Ascending aorta (tissue), 2 donors: Measurements from ENCODE around the gene PRMT7. TPM values are rescaled to one million over a fixed set of nuclear protein-coding genes. Genes with fewer than 3 reads are reported as not detected.

Experiments
- DNase-seq, 2 donors: peaks; one replicate each; pipeline ENCODE4 v3.0.0-alpha.2; 2019; ENCODE audit warnings: low spot score in 2 of 2
- H3K27ac ChIP-seq, 2 donors: fragments of 200-600 bp; sonication (generic); one replicate each; pipeline ENCODE4 v1.5.1; 2016 to 2017; ENCODE audit warnings: mild to moderate bottlenecking in 1 of 2
- H3K27me3 ChIP-seq: fragments of 200-600 bp; sonication (generic); one replicate; pipeline ENCODE4 v1.5.1; 2017
- H3K36me3 ChIP-seq, 2 donors: fragments of 200-600 bp; sonication (generic); one replicate each; pipeline ENCODE4 v1.5.1; 2016
- H3K4me1 ChIP-seq, 2 donors: fragments of 200-600 bp; sonication (generic); one replicate each; pipeline ENCODE4 v1.5.1; 2016 to 2017; ENCODE audit warnings: mild to moderate bottlenecking in 1 of 2
- H3K4me3 ChIP-seq, 2 donors: fragments of 200-600 bp; sonication (generic); one replicate each; pipeline ENCODE4 v1.5.1; 2016 to 2017; ENCODE audit warnings: mild to moderate bottlenecking in 1 of 2
- H3K9me3 ChIP-seq, 2 donors: fragments of 200-600 bp; sonication (generic); one replicate each; pipeline ENCODE4 v1.5.1; 2016
- CTCF ChIP-seq, 3 experiments: fragments of 200-600 bp in 2 of 3; fragments of 450-650 bp in 1 of 3; sonication (generic) in 2 of 3; IDR thresholded peaks; one replicate each; pipeline ENCODE4 v1.5.1; 2016 to 2019; ENCODE audit warnings: antibody characterized with exemption in 3 of 3, mild to moderate bottlenecking in 1 of 3, moderate library complexity in 1 of 3
- intact Hi-C: fragments of 100-400 bp; cut with DNase I; formaldehyde crosslinking; loops from one replicate; pipeline ENCODE4 v1.15.1; 2023
- total RNA-seq: library from RNA; depleted of rRNA; stranded (reverse); fragments of >200 nt; gene quantifications from one replicate; pipeline ENCODE4 v1.1.0, GENCODE V29; 2016

Gene PRMT7
- total RNA-seq, 1 donor from 2014 or later = 25.1 TPM

- Histone ChIP-seq H3K9me3 (no peaks in the 10 kb centered on the region), H3K27ac (no peak overlapping the region), H3K36me3 (peaks cover 9 to 18% of the 10 kb centered on the region in 2 donors), H3K4me1 (no peaks in the 10 kb centered on the region), H3K4me3 (no peak overlapping the region), H3K27me3 (no peaks in the 10 kb centered on the region)
- intact Hi-C loops = no loop called here
- TF ChIP-seq CTCF (IDR thresholded peaks at IDR 0.05) = no peak
- no peak for DNase-seq
These were observed 51.6 kb downstream of the PRMT7 start for GRCh38 chr16:68362262-68362913.

DNA sequence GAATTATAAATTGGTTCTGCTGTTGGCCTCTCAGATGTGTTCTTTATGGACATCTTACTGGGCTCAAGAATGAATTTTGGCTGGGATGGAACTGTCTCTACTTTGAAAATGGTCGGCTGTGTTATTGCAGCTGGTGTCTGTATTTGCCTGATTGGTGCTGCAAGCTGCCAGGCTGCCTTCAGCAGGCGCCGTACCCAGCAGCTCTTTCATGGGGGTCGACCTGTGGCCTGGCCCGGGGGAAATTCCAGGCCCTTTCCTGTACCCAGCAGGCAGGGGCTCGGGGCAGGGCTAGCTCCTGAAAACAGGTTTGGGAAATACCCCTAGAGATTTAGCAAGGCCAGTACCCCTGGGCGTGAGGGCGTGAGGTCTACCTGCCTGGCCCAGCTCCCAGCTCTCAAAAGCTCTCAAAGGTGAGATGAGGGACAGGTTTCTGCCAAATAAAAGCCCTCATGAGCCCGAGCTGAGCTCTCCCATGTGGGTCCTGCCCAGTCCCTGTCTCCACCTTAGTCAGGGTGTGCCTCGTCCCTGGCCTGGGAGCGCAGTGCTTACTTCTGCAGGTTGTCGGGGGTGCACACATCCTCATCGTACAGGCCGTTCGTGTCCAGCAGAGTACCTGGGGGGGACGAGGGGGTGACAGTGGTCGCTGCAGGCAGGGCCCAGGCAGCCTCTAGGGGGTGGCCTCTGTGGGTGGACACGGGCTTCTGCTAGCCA is 52.3 kb downstream of the PRMT7 start:
- no peaks in the 10 kb centered on the region for H3K4me1 ChIP-seq
- no peaks in the 10 kb centered on the region for H3K27me3 ChIP-seq
- TF ChIP-seq CTCF (IDR thresholded peaks at IDR 0.05) = no peak
- no peaks in the 10 kb centered on the region for H3K9me3 ChIP-seq
- intact Hi-C loops = no loop called here
- H3K4me3 ChIP-seq = no peak overlapping the region
- H3K36me3 ChIP-seq = peaks cover 2 to 10% of the 10 kb centered on the region in 2 donors
- DNase-seq = no peak
- H3K27ac ChIP-seq = no peak overlapping the region

DNA sequence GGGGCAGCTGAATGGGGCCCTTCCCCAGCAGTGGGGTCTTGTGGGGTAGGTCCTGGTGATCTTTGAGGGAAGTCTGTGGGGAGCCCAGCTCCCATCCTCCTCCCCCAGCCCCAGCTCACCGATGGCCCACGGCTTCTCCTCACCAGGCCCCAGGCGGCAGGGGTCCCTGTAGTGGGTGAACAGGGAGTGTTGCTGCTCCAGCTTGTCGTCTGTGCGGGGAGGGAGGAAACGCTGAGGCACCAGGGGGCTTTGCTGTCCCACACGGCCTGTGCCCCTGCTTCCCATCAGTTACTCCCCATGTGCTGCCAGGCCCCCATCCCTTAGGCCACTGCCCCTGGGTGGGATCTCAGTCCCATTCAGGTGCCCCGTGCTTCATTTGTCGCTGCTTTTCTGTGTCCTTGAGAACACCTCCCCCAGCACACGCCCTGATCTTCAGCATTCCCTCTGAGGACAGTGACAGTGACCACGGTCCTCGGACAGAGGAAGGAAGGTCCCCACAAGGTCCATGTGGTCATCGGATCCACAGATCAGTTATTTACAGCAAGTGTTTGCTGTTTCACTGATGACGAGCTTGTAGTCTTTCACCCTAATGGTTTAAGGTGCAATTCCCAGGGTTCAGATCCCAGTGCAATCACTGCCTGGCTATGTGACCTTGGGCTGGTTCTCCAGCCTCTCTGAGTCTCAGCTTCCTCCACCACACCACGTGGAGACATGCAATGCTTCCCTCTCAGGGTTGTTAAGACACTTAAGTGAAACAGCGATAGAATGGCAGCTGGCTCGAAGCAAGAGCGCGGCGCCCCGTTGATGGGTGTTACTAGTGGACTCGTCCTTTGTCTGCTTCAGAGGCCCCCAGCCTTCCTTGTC is 53.1 kb downstream of the PRMT7 start:
- Histone ChIP-seq H3K4me1 (no peaks in the 10 kb centered on the region), H3K4me3 (no peak overlapping the region), H3K9me3 (no peaks in the 10 kb centered on the region), H3K27me3 (no peaks in the 10 kb centered on the region), H3K36me3 (peaks cover 0 to 5% of the 10 kb centered on the region in 2 donors), H3K27ac (no peak overlapping the region)
- DNase-seq = no peak
- intact Hi-C loops = no loop called here
- TF ChIP-seq CTCF (IDR thresholded peaks at IDR 0.05) = no peak

GRCh38 chr16:68364561-68364998 is 53.8 kb downstream of the PRMT7 start:
- H3K4me3 ChIP-seq = no peak overlapping the region
- no peaks in the 10 kb centered on the region for H3K36me3 ChIP-seq
- no peak overlapping the region for H3K27ac ChIP-seq
- H3K27me3 ChIP-seq = no peaks in the 10 kb centered on the region
- no peak for DNase-seq
- no peaks in the 10 kb centered on the region for H3K9me3 ChIP-seq
- H3K4me1 ChIP-seq = no peaks in the 10 kb centered on the region
- intact Hi-C loops = no loop called here
- TF ChIP-seq CTCF (IDR thresholded peaks at IDR 0.05) = no peak

DNA sequence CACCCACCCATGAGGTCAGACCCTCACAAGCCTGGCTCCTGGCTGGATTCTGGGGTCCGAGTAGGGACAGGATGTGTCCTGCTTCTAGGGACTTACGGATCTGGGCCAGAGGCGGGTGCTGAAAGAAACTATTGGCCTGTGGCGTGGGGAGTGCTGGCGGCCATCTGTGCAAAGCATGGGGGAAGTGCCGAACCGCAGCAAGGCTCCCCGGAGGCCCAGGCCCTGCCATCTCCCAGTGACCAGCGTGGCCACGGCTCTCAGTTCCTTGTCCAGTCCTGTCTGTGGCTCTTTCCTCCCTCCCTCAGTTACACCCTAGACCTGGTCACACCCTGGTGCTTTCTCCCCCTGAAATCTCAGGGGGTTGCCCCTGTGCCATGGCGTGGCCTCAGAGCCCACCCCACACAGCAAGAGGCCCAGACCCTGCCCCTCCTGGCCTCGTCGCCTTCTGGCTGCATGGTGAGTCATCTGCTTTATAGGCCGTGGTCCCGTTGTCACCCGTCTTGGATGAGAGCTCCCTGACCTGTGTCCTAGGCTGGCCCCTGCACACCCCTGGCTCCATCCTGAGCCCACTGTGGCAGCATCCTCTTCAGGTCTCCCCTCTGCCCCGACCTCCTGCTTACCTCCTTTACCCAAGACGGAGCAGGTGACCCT is 54.5 kb downstream of the PRMT7 start:
- H3K27ac ChIP-seq = no peak overlapping the region
- H3K4me1 ChIP-seq = no peaks in the 10 kb centered on the region
- no peaks in the 10 kb centered on the region for H3K36me3 ChIP-seq
- no peak for TF ChIP-seq CTCF (IDR thresholded peaks at IDR 0.05)
- H3K9me3 ChIP-seq = no peaks in the 10 kb centered on the region
- intact Hi-C loops = no loop called here
- no peak for DNase-seq
- no peaks in the 10 kb centered on the region for H3K27me3 ChIP-seq
- no peak overlapping the region for H3K4me3 ChIP-seq
